GM12892 (cell line): ENCODE results near the gene CUL4A.

Experiments
- POLR2AphosphoS5 ChIP-seq: IDR thresholded peaks from 2 replicates; pipeline ENCODE4 v1.6.1; 2011; ENCODE audit warnings: low read depth, low read length, control low read depth
- TAF1 ChIP-seq: IDR thresholded peaks from 2 replicates; pipeline ENCODE4 v1.6.1; 2011; ENCODE audit warnings: low read depth, mild to moderate bottlenecking, control low read depth, low read length, borderline replicate concordance

DNA sequence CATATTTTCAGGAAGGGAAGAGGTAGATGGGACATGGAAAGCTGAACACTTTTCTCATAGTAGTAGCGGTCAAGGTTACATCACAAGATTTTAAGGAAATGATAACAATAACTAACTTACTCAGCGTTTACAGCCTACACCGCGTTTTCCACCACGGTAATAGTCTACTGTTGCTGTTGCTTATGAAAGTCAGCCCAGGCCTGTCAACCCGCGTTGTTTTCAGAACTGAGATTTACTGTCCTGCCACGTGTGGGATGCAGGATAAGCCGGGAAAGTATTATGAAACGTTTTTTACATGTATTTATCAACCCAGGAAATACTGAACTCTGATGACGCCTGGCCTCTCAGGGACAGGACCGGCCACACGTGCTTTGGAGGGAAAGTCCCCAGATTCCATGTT, 51.6 kb downstream of the CUL4A start:
- TF ChIP-seq POLR2AphosphoS5 (no peak), TAF1 (no peak)
